Endothelial cell of umbilical vein (primary cell): Measurements from ENCODE around the gene CYFIP1. TPM values are rescaled to one million over a fixed set of nuclear protein-coding genes. Genes with fewer than 3 reads are reported as not detected.

Experiments
- BruUV-seq: library from RNA; stranded (reverse); fragments of 400-500 nt; replicated peaks from 2 replicates; lab custom pipeline; 2021; lab: Mats Ljungman, UMichigan
- CTCF ChIA-PET: fragments of 300-600, 350-600 bp; sonication (Branson Sonifier 250); formaldehyde crosslinking; loops from one replicate; lab custom pipeline; 2021; ENCODE audit warnings: antibody characterized with exemption, inconsistent platforms; lab: Charles Lee
- POLR2A ChIA-PET: fragments of 300-600, 350-600 bp; sonication (Branson Sonifier 250); formaldehyde crosslinking; loops from one replicate; lab custom pipeline; 2021; ENCODE audit warnings: antibody characterized with exemption, inconsistent platforms; lab: Charles Lee
- DNase-seq: peaks from one replicate; pipeline ENCODE4 v3.0.0-alpha.2; 2011; ENCODE audit warnings: low read depth, low spot score
- FAIRE-seq: peaks from 2 replicates; lab custom pipeline; 2011; peaks lifted over from hg19 to GRCh38; lab: Jason Lieb, UNC
- H2AFZ ChIP-seq: 2 replicates; pipeline ENCODE4 v1.6.0; 2012; ENCODE audit warnings: low read depth, low read length, control low read depth, inconsistent platforms
- H3K27ac ChIP-seq: 2 replicates; pipeline ENCODE4 v1.5.1; 2011; ENCODE audit warnings: low read depth, mild to moderate bottlenecking, control low read depth, low read length, moderate library complexity; ENCODE audit not compliant: insufficient read depth
- H3K27me3 ChIP-seq, 2 experiments: 2 replicates each; pipeline versions ENCODE4 v1.6.0 to v1.6.1; 2011; ENCODE audit warnings: low read length in 2 of 2, mixed read lengths in 1 of 2; ENCODE audit not compliant: control insufficient read depth in 2 of 2, insufficient read depth in 2 of 2
- H3K36me3 ChIP-seq, 2 experiments: 2 replicates in 1 of 2; 3 replicates in 1 of 2; pipeline ENCODE4 v1.5.1; 2011; ENCODE audit warnings: low read length in 2 of 2, mild to moderate bottlenecking in 1 of 2, moderate library complexity in 1 of 2; ENCODE audit not compliant: control insufficient read depth in 2 of 2, insufficient read depth in 2 of 2; ENCODE audit errors: extremely low read depth in 1 of 2
- H3K4me1 ChIP-seq: 3 replicates; pipeline ENCODE4 v1.5.1; 2011; ENCODE audit warnings: mild to moderate bottlenecking, low read length; ENCODE audit not compliant: control insufficient read depth, insufficient read depth; ENCODE audit errors: extremely low read depth
- H3K4me2 ChIP-seq: 2 replicates; pipeline ENCODE4 v1.6.1; 2011; ENCODE audit warnings: low read length, control low read depth, mixed read lengths; ENCODE audit not compliant: insufficient read depth
- H3K4me3 ChIP-seq, 3 experiments: fragments of 200-600 bp in 1 of 3; sonication (generic), shearing (Covaris generic) in 1 of 3; replicated peaks in 1 of 3; 2 replicates each; pipeline ENCODE4 v1.5.1; 2011 to 2016; ENCODE audit warnings: control low read depth in 3 of 3, low read length in 3 of 3, mild to moderate bottlenecking in 2 of 3, inconsistent platforms in 1 of 3, low read depth in 1 of 3, moderate library complexity in 1 of 3; ENCODE audit not compliant: insufficient read depth in 1 of 3
- H3K79me2 ChIP-seq: 2 replicates; pipeline ENCODE4 v1.6.0; 2012; ENCODE audit warnings: low read length, inconsistent platforms; ENCODE audit not compliant: control insufficient read depth, insufficient read depth
- H3K9ac ChIP-seq: replicated peaks from 2 replicates; pipeline ENCODE3; 2011; ENCODE audit warnings: low read length, control low read depth; ENCODE audit not compliant: insufficient read depth; ENCODE audit errors: extremely low read depth
- H3K9me1 ChIP-seq: replicated peaks from 3 replicates; pipeline ENCODE4 v1.6.0; 2011; ENCODE audit warnings: mild to moderate bottlenecking, low read length; ENCODE audit not compliant: control insufficient read depth, insufficient read depth; ENCODE audit errors: extremely low read depth
- H3K9me3 ChIP-seq: replicated peaks from 2 replicates; pipeline ENCODE4 v1.5.1; 2012; ENCODE audit warnings: low read length, inconsistent platforms; ENCODE audit not compliant: control insufficient read depth, insufficient read depth
- H4K20me1 ChIP-seq: replicated peaks from 2 replicates; pipeline ENCODE3; 2011; ENCODE audit warnings: mild to moderate bottlenecking, low read length; ENCODE audit not compliant: control insufficient read depth, insufficient read depth; ENCODE audit errors: extremely low read depth
- CTCF ChIP-seq, 2 donors: IDR thresholded peaks; 1 replicate in 1 of 2; 2 replicates in 1 of 2; pipeline ENCODE4 v1.5.1; 2011; ENCODE audit warnings: low read length in 2 of 2, mild to moderate bottlenecking in 2 of 2, moderate library complexity in 2 of 2, control low read depth in 1 of 2, inconsistent platforms in 1 of 2, low read depth in 1 of 2; ENCODE audit not compliant: insufficient read depth in 1 of 2; ENCODE audit errors: extremely low read depth in 1 of 2
- EZH2 ChIP-seq: IDR thresholded peaks from 2 replicates; pipeline ENCODE4 v1.6.1; 2012; ENCODE audit warnings: borderline replicate concordance, low read depth, mild to moderate bottlenecking, moderate library complexity, low read length, inconsistent platforms; ENCODE audit not compliant: severe bottlenecking
- FOS ChIP-seq: IDR thresholded peaks from 2 replicates; pipeline ENCODE4 v1.6.1; 2011; ENCODE audit warnings: mild to moderate bottlenecking, low read length, moderate library complexity, borderline replicate concordance; ENCODE audit not compliant: insufficient read depth
- GATA2 ChIP-seq: IDR thresholded peaks from 2 replicates; pipeline ENCODE4 v1.7.0; 2011; ENCODE audit warnings: low read depth, mild to moderate bottlenecking, moderate library complexity, mixed read lengths, low read length; ENCODE audit not compliant: insufficient read length, insufficient read depth
- JUN ChIP-seq: IDR thresholded peaks from 2 replicates; pipeline ENCODE4 v1.6.1; 2011; ENCODE audit warnings: borderline replicate concordance, low read depth; ENCODE audit not compliant: insufficient read length, insufficient read depth
- MYC ChIP-seq: IDR thresholded peaks from one replicate; pipeline ENCODE4 v1.6.1; 2011; ENCODE audit warnings: mild to moderate bottlenecking, low read depth, low read length
- POLR2A ChIP-seq: IDR thresholded peaks from 2 replicates; pipeline ENCODE4 v1.6.1; 2012; ENCODE audit warnings: low read depth, mild to moderate bottlenecking, control low read depth, low read length
- POLR2AphosphoS5 ChIP-seq: IDR thresholded peaks from 2 replicates; pipeline ENCODE4 v1.6.1; 2012; ENCODE audit warnings: low read depth, mild to moderate bottlenecking, control low read depth, low read length, moderate library complexity; ENCODE audit not compliant: insufficient read depth
- dilution Hi-C: fragments of 300-500 bp; cut with MboI; formaldehyde crosslinking; loops from one replicate; pipeline ENCODE4 v1.15.0; 2019; ENCODE audit warnings: low sequenced_read_pairs; ENCODE audit not compliant: extremely low pct_ligation_motif_present
- intact Hi-C: fragments of 100-400 bp; cut with micrococcal nuclease; formaldehyde crosslinking; loops from one replicate; pipeline ENCODE4 v1.10.0; 2022
- polyA plus RNA-seq, 4 experiments: library from polyadenylated mRNA; depleted of rRNA in 3 of 4; stranded (reverse) in 3 of 4; unstranded in 1 of 4; fragments of >200 nt; gene quantifications; 2 replicates each; pipeline versions ENCODE4 v1.2.1 to v1.2.3, GENCODE V29; 2011 to 2012; ENCODE audit warnings: missing spikeins in 1 of 4
- total RNA-seq: library from RNA; stranded (reverse); gene quantifications from 2 replicates; pipeline ENCODE4 v1.2.3, GENCODE V29; 2021

Gene CYFIP1
- total and polyA plus RNA-seq, 2 donors (not counting 3 experiments of a cell fraction or from before 2014, with no cell fraction given), result 81.4 to 158 TPM

- H3K36me3 ChIP-seq, result peaks cover 8 to 33% of the 10 kb centered on the region in 2 experiments
- no peak overlapping the region for H3K4me3 ChIP-seq
- intact Hi-C loops (no loop called here), dilution Hi-C loops (no loop called here)
- no peak for TF ChIP-seq MYC
- TF ChIP-seq POLR2A, result no peak
- TF ChIP-seq EZH2, result no peak
- TF ChIP-seq CTCF (IDR thresholded peaks at IDR 0.05; ENCODE audit: extremely low read depth in 1 of 2, insufficient read depth in 1 of 2, low read depth in 1 of 2, low read length in 2 of 2), result no peak
- no peak for TF ChIP-seq GATA2
- TF ChIP-seq FOS, result no peak
- no peak for TF ChIP-seq POLR2AphosphoS5
- TF ChIP-seq JUN, result no peak
- FAIRE-seq (no peak), DNase-seq (no peak)
- no peaks in the 10 kb centered on the region for H3K4me1 ChIP-seq
- no TSS peak for BruUV-seq
- no peak overlapping the region for H3K27ac ChIP-seq
- H3K9me1 ChIP-seq, result no peaks in the 10 kb centered on the region
- no peaks in the 10 kb centered on the region for H3K27me3 ChIP-seq
- no peak overlapping the region for H2AFZ ChIP-seq
- POLR2A ChIA-PET, result no interaction called here
- H3K4me2 ChIP-seq, result no peak overlapping the region
- CTCF ChIA-PET, result no interaction called here
- no peaks in the 10 kb centered on the region for H4K20me1 ChIP-seq
- H3K9ac ChIP-seq, result no peak overlapping the region
- H3K79me2 ChIP-seq, result no peaks in the 10 kb centered on the region
- no peaks in the 10 kb centered on the region for H3K9me3 ChIP-seq
Measured at GRCh38 chr15:22872936-22873701, 107.0 kb downstream of the CYFIP1 start.
